Glomerular visceral epithelial cell (primary cell): ENCODE measurements around the gene GRAMD1A.
"Not testable (repeated sequence)": the region's sequence is repeated elsewhere in the genome, so short reads cannot be mapped to it uniquely, and the experiment has no call there.

Source experiments
- DNase-seq: peaks from one replicate; pipeline ENCODE4 v3.0.0-alpha.2; 2016; ENCODE audit errors: extremely low spot score

Gene GRAMD1A

DNA sequence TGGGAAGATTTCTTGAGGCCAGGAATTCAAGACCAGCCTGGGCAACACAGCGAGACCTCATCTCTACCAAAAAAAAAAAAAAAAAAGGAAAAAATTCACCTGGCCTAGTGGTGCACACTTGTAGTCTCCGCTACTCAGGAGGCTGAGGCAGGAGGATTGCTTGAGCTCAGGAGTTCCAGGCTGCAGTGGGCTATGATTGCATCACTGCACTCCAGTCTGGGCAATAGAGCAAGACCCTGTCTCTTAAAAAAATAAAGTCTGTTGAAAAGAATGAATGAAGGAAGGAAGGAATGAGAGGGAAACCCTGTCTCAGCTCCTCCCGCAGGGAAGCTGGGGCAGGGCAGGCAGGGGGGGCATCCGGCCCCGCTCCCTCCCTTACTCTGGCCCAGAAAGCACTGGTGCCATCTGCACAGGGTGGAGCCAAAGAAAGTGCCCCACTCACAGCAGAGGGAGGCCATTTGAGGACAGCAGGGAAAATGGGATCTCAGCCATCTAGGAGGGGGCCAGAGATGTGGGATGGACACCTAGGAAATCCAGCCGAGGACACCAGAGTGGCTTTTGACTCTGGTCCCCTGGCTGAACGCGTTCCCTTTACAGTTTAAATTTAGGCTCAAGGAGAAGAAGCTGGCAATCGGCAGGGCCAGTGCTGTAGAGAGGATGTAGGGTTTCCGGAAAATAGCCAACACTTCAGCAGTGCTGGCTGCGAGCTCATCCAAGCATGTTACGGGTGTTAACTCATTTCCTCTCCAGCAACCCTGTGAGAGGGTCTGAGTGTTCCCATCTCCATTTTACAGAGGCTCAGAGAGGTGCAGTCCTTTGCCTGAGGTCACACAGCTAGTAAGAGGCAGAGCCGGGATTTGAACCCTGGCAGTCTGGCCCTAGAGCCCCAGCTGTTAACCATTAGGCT is 37.8 kb downstream of the GRAMD1A start:
- DNase-seq: peak; percentile 12

DNA sequence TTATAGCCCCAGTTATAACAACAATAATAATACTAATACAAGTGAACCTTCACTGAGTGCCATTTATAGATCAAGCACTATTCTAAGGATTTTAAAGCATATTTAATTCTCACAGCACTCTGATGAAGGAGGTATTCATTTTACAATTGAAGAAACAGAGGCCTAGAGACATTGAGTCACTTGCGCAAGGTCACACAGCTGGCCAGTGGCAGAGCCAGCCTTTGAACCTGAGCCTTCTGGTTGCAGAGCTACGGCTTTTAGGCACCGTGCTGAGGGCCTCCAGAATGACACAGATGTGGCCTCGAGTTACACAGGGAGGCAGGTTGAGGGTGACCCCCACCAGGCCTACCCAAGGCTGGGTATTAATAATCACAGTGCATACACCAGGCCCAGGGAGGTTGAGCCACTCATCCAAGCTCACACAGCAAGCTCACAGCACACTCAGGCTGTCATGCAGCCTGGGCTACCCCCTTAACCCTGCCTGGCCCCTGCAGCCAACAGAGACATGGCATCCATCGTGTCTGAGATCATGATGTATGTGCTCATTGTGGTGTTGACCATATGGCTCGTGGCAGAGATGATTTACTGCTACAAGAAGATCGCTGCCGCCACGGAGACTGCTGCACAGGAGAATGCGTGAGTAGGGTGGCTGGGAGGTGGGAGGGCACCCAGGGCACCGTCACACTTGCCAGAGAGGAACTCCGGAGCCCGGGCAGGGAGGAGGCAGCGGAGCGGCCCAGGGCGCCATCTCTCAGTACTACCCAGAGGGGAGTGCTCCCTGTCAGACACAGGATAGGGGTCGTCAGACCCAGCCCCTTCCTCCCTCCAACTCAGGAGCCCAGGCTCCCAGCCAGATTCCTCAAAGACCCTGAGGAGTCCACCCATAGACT is 38.7 kb downstream of the GRAMD1A start:
- no peak for DNase-seq

DNA sequence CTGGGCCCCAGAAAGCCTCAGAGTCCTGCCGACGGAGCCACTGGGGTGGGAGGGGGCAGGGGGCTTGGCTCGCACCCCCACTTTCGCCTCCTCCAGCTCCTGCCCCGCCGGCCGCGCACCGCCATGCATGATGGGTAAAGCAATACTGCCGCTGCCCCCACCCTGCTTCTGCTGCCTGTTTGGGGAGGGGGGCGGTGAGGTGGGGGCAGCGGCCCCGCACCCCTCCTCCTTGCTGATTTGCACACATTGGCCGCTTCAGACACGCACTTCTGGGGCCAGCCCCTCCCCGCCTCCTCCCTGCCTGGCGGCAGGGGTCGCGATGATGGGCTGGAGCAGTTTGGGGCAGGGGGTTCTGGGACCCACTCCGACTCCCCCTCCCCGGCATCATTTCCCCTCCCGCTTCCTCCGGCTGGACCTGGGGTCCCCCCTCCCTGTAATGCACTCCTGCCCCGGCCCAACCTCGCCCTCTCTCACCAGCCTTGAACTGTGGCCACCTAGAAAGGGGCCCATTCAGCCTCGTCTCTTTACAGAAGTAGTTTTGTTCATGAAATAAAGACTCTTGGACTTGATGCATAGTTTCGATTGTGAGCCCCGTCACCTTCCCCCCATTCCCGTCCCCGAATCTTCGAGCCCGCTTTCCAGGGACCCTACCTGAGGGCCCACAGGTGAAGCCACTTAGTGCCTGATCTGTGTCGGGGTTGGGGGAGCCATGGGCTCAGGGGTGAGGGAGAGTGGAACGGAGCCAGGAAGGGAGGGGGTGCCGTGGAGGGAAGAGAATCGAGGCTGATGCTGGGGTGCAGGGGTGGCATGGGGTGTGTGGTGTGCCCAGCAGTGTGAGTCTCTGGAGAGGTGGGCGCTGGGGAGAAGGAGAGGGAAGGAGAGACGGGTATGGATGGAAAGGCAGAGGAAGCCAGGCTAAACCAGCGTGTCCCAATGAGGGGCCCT is 40.0 kb downstream of the GRAMD1A start:
- DNase-seq: no peak

DNA sequence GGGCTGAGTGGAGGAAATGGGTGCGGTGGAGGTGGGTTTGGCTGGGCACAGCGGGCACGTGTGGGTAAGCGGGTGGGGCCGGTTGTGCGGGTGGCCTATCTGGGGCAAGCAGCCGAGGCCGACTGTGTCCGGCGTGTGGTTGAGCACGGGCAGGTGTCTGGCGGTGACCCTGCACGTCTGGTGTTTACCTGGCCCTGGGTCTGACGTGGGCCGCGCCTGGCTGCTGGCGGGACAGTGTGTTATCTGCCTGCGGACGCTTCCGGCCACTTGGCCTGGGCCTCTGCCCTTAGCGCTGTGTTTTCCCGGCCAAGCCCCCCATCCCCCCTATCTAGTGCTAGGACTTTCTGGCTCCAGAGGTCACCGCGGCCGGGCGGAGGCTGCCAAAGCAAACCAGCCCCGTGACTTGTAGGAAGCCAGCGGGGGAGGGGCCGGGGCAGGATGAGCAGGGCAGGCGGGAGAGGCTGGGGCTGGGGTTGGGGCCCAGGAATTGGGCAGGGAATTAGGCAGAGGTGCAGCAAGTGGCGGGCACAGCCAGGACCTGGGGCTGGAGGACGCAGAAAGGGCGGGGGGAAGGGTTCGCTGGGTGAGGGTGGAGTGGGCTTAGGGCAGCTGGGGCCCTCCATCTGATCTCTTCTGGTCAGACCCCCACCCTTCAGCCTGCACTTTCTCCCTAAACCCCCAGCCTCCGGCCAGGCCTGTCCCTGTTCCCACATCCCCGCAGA is 40.9 kb downstream of the GRAMD1A start:
- no peak for DNase-seq

DNA sequence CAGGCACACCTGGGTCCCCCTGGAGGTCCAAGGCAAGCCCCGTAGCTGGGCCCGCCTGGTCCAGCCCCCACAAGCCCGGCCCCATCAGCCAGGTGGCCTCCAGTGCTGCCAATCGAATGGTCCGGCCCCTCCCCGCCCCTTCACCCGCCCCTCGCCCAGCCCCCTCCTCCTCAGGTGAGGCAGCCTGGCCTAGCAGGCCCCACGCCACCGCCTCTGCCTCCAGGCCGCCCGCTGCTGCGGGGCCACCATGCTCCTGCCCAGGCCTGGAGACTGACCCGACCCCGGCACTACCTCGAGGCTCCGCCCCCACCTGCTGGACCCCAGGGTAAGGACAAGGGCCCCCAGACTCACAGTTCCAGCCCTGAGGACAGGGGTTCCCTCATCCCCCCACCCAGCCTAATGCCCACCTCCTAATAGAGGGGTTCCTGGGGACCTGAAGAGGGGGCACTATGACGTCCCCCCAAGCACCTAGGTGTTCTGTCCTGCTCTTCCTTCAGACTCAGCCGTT is 41.5 kb downstream of the GRAMD1A start, which contains the start of gene HPN:
Gene HPN (plus strand): TSS at position 174 of the 508 bp plus-strand sequence. CDS start 786 bp downstream, outside the sequence.
- no peak for DNase-seq

DNA sequence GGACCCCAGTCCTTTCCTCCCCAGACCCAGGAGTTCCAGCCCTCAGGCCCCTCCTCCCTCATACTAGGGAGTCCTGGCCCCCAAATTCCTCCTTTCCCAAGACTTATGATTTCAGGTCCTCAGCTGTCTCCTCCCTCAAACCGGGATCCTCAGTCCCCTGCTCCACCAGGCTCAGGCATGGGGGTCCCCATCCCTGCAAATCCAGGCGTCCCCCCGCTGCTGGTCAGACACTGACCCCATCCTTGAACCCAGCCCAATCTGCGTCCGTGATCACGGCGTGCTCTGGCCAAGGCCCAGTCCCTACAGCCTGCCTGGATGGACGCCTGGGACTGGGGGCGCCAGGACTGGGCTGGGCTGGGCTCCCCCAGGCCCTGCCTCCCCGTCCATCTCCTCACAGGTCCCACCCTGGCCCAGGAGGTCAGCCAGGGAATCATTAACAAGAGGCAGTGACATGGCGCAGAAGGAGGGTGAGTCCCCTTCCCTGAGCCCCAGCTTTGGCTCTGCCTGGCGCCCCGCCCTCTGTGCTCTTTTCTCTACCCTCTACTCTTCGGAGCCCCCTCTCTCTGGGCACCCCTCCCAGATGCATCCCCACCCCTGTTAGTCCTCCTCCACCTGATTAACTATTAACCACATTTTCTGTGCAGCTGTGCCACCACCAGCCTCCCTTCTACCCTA is 42.1 kb downstream of the GRAMD1A start:
- no peak for DNase-seq

DNA sequence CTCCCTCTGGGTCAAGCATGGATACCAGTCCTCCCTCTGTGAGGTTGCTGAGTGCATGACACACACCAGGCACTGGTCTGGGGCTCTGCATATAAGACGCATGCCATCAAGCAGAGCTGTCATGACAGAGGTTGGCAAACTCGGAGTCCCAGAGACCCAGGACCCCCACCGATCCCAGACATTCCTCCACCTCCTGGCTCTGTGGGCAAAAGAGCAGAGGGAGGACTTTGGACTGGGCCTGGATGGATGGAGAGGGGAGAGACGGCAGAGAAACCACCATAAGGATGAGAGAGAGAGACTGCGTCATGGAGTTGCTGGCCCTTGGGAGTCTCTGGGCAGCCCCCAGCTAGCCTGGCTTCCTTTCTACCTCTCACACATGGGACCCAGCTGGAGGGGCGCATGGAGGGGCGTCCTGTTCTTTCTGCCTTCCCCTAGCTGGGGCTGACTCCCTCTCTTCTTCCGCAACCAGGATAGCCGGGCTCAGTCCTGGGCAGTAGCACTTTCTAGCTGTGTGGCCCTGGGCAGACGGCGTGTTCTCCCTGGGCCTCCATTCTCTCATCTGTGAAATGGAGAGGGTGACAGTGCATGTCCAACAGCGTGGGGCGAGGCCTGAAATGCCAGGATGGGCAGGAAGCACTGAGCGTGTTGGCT is 43.0 kb downstream of the GRAMD1A start:
- DNase-seq: no peak

DNA sequence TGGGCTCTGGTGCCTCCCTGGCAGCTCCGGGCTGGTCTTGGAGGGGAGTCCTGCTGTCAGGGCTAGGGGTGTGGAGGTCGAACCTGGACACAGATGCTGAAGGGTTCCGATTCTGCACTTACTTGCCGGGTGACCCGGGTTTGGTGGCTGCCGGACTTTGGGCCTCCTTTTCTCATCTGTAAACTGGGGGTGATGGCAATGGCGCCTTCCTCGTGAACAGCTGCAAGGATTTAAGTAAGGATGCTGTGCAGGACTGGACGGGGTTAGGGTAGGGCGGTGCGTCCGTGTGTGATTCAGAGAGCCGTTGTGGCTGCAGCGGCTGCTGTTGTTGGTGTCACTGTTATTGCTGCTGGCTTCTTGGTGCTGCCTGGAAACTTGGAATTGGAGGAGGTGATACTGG is 43.8 kb downstream of the GRAMD1A start:
- no peak for DNase-seq

DNA sequence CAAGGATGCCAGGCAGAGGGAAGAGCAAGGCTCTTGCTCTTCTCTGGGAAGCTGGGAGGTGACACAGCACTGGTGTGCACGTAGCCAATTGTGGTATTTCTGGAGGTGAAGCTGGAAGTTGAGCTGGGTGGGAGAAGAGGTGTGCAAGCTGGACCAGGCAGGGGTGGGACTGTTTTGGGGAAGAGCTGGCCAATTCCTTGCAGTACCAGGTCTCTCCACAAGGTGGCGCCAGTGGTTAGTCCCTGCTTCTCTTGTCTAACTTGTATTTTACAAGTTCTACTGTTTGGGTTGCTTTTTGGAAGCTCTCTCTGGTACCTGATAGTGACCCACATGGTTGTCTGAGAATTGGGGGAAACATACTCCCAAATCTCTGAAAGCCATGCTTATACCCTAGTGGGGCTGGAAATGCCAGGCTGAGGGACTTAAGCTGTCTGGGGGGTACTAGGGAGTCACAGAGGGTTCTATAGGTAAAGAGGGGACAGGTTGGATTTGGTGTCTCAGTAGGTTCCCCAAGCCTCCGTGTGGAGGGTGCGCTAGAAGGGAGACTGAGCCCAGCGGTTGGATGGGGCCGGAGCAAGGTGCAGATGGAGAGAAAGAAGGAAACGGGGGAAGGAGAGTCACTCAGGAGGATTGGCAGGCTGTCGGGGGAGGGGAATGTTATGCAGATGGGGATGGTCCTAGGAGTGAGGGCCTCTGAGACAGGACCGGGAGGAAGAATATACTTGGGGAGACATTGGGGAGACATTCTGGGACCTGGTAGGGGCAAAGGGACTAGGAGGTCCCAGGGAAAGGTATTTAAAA is 44.4 kb downstream of the GRAMD1A start:
- peak; percentile 50 for DNase-seq

DNA sequence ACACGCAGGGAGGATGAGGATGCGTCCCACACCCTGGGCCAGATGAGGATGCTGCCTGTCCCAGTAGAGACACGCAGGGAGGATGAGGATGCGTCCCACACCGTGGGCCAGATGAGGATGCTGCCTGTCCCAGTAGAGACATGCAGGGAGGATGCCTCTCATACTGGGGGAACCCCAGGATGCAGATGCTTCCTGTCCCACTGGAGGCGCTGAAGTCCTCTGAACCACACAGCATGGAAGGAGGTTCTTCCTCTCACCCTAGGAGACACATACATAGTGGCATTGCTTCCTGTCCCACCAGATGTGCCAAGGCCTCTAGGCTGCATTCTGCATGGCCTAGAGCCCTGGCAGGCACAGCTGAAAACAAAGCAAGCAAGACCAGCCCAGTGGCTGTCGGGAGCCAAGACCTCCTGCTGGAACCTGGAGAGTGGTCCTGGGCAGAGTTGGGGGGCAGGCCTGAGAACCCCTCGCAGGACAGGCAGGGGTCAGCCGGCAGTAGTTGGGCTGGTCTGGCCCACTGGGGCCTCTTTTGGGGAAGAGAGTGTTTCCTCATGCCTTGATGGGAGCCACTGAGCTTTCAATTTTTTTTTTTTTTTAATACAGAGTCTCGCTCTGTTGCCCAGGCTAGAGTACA is 45.7 kb downstream of the GRAMD1A start:
- DNase-seq: no peak

DNA sequence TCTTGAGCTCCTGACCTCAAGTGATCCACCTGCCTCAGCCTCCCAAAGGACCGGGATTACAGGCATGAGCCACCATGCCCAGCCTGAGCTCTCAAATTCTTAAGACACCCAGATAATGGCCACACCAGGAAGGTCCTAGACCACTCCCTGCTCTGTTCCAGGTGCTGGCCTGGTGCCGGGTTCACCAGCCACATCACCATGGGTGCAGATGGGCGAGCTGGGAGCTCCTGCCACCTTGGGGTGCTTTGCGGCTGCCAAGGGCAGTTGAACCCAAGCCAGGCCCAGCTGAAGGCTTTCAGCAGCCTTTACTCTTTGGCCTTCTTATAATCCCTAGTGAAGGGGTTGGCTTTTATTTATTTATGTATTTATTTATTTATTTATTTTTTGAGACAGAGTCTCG is 46.3 kb downstream of the GRAMD1A start:
- DNase-seq: no peak

DNA sequence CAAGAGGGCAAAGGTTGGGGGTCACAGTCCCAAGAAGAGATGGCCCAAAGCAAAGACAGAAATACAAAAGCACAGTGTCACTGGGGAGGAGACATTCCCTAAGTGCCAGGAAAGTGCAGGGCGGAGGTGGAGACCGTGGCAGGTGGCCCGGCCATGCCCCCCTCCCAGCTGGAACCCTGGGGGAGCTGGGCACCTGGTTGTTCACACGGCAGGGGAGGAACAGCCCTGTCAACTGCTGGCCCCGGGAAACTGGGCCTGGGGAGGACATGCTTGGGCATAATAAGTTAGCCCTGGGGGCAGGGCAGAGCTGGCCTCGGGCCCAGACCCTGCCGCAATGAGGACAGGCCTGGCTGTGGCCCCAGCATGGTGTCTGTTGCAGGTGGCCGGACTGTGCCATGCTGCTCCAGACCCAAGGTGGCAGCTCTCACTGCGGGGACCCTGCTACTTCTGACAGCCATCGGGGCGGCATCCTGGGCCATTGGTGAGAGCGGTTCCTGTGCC is 48.8 kb downstream of the GRAMD1A start:
- no peak for DNase-seq

DNA sequence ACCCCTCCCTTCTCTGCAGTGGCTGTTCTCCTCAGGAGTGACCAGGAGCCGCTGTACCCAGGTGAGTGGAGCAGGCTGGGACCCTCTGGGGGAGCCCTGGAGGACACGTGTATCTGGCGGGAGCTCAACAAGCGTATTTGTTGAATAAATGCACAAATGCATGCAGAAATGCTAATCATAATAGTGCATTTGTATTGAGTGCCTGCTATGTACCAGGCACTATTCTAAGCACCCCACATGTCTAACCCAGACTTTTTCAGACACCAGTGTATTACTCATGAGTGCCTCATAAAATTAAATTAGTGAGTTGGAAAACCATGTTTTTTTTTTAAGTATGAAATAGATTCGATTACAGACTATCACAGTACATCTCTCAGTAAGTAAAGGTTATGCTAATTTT is 49.3 kb downstream of the GRAMD1A start:
- no peak for DNase-seq

DNA sequence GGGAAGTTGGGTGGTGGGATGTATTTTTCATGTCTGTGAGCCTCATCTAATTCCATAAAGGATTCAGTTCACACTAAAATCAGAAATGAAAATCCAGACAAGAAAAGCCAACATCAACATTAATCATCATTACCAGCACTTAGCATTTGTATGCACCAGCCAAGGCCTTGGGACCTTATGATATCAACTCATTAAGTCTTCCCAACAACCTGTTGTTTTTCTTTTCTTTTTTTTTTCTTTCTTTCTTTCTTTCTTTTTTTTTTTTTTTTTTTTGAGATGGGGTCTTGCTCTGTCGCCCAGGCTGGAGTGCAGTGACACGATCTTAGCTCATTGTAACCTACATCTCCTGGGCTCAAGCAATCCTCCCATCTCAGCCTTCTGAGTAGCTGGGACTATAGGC is 50.5 kb downstream of the GRAMD1A start:
- DNase-seq: not testable (repeated sequence)

DNA sequence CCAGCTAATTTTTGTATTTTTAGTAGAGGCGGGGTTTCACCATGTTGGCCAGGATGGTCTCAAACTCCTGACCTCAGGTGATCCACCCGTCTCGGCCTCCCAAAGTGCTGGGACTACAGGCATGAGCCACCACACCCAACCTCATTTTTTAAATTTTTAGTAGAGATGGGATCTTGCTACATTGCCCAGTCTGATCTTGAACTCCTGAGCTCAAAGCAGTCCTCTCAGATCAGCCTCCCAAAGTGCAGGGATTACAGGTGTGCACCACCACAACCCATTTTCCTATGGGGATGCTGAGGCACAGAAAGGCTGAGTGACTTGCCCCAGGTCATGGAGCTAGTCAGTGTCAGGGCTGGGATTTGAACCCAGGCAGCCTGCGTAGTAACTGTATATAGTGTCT is 51.1 kb downstream of the GRAMD1A start:
- not testable (repeated sequence) for DNase-seq

DNA sequence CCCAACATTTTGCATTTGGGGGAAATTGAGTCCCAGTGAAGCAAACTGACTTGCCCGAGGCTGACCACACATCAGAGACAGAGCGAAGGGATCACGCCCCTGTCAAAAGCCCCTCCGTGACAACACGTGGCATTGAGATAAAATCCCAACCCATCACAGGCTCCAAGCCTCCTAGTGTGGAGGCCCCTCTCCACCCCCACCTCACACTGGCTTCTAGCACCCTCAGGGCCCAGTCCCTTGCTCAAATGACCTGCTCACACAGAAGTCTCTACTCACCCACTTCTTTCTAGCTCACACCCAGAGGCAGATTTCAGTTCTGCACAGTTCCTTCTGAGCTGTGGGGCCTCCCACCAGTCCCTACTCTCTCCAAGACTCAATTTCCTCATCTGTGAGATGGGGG is 51.7 kb downstream of the GRAMD1A start:
- no peak for DNase-seq

DNA sequence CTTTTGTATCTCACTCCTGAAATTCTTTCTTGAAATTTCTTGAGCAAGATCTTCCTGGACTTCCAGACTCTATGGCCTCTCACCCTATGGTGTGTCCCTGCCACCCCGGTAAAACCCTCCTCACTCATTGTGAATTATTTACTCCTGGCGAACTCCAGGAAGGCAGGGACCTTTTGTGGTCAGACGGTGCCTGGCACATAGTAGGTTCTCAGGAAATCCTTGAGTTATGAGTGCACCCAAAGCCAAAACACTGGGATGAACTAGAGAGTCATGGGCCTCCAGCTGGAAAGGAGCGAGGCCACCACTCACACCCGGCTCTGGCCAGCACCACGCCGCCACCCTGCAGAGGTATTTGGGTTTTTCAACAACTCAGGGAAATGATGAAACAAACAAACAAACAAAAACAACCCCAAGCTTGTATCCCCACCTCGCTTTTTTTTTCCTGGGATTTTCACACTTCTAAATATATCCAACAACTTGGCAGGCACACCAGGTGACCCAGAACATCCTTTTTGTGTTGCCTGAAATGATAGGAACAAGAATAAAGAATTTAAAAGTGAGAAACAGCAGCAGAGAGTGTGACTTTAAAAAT is 52.6 kb downstream of the GRAMD1A start:
- no peak for DNase-seq
